MV-4-11 (cell line): Measurements from ENCODE around the gene GID4.

Experiments
- DNase-seq: peaks from one replicate; lab custom pipeline; 2025; lab: John Stamatoyannopoulos, UW

GID4 gene

DNA sequence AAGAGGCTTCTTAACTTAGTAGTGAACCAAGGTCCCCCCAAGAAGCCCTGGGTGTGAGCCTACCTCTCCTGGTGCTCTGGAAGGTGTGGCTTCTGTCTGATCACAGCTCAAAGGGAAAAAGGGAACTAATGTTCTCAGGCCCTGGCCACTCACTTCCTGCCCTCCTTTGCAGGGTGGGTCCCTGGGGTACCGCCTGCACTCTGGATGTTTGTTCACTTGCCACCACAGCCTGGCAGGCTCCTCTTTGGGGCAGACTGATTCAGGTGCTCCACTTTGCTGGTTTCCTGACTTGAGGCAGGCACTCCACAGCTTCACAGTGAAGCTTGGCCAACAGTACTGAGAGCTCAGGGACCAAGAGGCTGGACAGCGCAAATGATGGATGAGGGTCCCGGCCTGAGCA is 63.4 kb downstream of the GID4 start:
- DNase-seq: peak; percentile 52

DNA sequence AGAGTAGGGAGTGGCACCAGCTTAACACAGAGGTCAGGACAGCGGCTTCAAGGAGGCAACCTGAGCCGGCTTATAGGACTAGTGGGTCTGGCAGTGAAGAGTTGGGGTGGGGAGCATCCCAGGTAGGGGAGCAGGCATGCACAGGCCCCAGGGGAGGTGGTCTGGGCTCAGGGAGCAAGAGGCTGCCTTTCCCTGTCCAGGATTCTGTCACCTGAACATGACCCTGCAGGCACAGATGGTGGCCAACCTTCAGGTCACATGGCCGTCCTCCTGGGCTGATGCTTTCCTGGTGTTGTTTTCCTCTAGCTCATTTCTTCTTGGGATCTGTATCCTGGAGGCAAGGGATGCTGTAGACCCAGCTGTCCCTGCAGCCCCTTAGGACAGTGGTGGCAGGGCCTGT is 65.8 kb downstream of the GID4 start:
- DNase-seq: no peak

DNA sequence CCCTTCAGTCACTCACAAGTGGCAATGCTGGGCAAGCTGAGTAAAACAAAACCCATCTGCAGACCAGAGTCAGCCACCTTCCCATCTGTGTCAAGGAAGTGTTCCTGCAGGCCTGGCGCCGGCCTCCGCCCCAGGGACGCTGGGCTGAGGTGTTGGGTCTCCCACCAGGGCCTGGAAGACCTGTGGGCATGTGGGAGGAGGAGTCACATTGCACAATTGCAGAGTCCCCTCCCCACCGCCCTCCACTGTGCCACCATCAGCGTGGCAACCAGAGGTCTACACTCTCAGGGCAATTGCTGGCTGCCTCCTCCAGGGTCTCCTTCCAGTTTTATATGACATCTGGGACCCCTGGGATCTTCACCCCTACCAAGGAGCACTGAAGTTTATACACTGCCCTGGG is 66.4 kb downstream of the GID4 start:
- no peak for DNase-seq

DNA sequence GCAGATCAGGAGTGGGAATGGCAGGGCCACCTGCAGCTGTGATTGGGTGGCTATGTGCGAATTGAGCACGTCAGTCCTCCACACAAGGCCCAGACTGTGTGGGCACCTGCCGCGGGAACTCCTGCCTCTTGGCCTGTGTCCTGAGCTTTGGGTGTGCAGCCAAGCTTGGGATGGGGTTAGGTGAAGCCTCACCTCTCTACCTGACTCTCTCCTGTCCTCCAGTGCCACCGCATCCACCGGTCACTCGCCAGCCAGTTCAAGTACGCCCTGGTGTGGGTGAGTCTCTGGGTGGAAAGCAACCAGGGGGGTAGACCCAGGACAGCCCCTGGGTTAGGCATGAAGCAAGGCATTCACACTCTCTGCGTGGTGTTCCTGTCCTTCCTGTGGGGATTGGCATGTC is 67.0 kb downstream of the GID4 start:
- DNase-seq: no peak

DNA sequence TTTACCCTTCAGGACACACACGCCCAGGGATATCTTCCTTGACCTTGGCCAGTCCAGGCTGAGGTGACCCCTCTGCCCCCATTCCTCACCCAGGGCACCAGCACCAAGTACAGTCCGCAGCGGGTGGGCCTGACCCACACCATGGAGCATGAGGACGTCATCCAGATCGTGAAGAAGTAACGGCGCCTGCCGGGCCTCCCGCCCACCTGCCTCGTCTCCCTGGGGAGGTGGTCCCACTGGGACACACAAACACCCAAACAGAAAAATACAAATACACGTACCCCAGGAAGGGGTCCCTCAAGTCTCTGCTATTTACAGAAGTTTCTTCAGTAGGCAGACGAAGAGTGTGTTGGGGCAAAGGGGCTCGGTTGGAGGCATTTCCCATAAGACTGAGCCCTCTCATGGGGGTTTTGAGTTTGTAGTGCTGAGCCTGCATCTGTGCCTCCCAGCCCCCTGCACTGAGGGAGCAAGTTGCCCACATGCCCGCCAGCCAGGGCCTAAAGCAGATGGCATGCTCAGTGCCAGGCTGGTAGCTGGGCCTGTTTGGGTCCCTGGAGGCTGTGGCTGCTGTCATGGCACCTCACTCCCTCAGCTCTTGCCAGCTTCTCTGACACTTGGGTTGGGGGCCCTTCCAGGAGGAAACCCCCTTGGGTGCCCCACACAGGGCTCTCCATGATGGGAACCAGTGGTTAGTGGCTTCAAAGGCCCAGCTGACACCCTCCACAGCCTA is 68.0 kb downstream of the GID4 start:
- DNase-seq: no peak

DNA sequence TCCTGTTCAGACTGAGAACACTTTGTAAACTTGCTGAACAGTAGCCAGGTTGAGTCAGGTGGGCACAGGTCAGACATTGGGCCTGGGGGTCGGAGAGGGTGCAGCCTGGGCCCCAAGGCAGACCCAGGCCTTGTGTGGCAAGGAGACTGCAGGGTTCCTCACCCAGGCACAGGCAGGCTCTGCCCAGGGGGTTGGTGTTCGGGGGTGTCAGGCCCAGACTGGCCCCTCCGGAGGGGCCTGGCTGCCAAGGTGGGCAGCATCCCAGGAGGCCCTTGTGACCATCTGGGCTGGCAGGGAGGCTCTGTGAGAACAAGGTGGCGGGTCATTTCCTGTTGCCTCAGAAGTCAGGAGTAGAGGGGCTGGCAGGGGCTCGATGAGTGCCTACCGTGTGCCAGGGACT is 68.8 kb downstream of the GID4 start:
- no peak for DNase-seq

DNA sequence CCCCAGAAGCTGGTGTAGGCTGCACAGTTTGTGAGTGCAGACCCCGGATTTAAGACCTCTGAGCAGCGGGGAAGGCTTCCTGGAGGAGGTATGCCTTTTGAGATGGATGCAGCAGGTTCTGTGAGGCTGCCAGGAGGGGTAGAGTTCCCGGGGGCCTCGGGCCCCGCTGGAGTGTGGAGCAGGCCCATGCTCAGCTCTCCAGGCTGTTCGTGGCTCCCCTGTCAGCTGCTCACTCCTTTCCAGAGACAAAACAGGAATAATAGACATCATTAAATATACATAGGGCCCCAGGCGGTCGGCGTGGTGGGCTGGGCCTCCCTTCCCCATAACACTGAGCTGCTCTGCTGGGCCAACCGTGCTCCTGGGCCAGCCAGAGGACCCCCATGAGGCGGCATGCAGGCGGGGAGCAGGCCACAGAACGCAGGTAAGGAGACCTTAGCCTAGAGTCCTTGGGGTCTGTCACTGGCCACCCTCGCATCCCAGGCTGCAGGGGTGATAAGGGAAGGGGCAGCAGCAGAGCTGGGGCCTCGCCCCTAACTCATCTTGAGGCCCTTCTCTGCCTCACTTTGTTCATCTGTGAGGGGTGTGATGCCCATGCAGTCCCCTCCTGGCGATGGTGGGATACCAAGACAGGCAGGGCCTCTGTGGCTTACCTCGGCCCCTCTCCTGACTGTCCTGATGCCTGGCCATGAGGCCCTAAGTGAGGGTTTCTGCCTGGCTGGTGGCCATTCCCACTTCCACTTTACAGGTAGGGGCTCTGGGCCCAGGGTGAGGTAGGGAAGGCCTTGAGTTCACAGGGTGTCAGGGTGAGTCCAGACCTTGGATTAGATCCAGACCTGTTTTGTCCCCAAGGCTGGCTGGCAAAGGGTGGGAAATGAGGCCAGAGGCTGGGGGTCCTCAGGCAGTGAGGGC is 69.4 kb downstream of the GID4 start, which contains the start of gene MYO15A:
Gene MYO15A (plus strand): TSS at position 356 of the 912 bp plus-strand sequence. CDS start 10,045 bp downstream, outside the sequence.
- no peak for DNase-seq

DNA sequence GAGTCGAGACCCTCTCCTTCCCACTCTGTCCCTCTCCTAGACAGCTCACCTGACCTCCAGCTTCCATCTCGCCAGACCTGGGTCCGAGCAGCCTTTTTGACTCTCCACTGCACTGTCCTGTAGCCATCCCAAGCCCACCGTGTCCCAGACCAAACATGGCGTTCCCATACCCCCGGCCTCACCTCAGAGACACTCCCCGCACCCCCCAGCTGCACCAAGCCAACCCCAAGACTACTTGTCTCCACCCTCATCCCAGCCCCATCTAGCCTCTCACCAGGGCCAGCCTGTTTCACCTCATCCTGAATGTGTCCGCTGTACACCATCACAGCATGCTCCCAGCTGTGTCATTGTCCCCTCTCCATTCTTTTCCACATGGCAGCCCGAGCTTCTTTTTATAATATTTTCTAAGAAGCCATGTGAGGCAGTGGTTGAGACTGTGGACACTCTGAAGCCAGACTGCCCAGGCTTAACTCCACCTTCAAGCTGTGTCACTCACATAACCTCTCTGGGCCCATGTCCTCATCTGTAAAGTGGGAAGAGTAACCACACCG is 70.8 kb downstream of the GID4 start:
- DNase-seq: no peak

DNA sequence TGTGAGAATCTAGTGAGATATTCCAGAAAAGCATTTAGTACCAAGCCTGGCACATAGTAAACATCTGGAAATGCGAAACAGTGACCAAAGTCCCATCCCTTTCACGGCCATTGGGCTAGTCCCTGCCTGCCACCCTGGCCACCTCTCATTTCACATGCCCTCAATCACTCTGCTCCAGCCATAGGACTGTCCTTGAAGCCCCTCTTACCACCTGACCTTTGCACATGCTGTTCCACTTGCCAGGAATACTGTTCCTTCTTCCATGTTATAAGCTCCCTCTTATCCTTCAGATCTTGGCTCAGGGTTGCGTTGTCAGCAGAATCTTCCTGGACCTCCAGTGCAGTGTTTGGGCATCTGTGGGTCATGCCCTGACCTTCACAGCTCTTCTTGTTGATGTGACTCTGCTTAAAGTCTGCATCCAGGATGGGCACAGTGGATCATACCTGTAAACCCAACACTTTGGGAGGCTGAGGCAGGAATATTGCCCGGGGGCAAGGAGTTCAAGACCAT is 71.5 kb downstream of the GID4 start:
- no peak for DNase-seq

DNA sequence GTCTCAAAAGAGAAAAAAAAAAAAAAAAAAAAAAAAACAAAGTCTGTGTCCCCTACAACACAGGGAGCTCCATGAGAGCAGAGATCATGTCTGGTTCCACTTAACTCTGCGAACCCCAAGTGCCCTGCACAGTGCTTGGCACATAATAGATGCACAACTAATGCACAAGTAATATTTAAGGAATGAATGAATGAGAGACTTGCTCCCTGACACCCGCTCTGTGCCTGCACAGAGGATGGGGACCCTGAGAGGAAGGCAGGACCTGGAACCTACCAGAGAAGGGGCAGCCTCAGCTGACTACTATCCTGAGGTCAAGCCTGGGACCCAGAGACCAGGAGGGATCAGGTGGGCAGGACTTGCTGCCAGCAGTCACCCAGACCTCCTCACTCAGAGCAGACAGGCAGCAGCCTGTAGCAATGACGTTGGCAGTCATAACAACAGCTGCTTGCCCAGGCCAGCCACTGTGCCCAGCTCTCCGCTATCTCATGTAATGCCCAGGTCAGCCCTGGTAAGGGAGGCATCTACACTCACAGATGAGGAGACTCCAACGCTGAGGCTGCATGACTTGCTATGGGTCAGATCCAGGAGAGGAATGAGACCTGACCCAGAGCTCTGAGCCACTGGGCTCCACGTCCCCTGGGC is 72.2 kb downstream of the GID4 start:
- DNase-seq: no peak

DNA sequence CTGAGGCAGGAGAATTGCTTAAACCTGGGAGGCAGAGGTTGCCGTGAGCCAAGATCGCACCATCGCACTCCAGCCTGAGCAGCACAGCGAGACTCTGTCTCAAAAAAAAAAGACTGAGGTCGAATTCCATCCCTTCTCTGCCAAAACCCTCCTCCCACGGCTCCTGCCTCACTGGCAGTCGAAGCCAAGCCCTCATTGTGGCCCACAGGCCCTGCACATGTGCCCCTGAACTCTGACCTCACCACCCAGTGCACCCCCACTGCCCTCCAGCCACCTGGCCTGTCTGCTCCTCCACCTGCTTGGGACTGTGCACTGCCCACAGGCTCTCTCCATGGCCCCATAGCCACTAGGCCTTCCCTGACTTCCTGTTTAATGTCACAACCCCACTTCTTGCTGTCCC is 76.3 kb downstream of the GID4 start:
- no peak for DNase-seq

DNA sequence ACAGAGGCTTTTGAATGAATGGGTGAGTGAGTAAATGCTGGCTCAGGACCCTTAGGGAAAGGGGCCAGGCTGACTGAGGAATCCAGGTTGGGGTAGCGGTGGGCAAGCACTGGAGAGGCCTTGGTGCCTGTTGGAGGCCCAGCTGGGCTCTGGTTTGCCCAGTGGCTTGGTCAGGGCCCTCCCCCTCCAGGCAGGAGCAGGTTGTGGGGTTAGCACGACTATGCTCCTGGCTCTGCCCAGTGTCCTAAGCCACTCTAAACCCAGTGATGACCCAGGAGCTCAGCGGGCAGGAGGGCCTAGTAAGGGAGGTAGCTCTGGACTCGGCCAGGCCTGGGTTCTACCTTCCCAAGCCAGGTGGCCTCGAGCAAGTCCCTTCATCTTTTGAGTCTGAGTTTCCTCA is 76.9 kb downstream of the GID4 start:
- no peak for DNase-seq

DNA sequence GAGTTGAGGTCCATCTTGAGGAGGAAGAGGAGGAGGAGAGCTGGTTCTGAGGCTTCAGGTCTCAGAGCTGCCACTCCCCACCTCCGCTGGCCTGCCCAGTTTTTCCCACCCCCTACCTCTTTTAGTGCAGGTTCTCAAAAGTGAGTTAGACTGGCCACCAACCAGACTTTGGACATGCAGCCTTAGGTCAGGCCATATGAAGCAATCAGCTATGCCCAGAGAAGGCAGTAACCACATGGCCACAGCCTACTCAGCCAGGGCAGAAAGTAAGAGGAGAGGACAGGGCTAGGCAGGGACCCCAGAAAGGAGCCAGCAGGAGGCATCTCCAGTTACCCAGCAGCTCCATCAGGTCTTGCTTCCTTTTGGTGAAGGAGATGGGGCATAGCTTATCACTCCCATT is 78.3 kb downstream of the GID4 start:
- no peak for DNase-seq
